ENCODE results near the gene DCLK1. TPM values are rescaled to one million over a fixed set of nuclear protein-coding genes. Genes with fewer than 3 reads are reported as not detected.

The DCLK1 gene
- total RNA-seq, 1 donor from 2014 or later = 6.4 TPM

GRCh38 chr13:35848336-35849255, 282.6 kb downstream of the DCLK1 start:
- H3K27me3 Mint-ChIP-seq (ENCODE audit: insufficient read depth, low read depth) = peaks cover 2% of the 10 kb centered on the region
- H3K79me2 ChIP-seq (ENCODE audit: low read depth) = no peaks in the 10 kb centered on the region
- H3K36me3 Mint-ChIP-seq = peaks cover 4% of the 10 kb centered on the region
- H3K9ac ChIP-seq = no peak overlapping the region
- TF ChIP-seq EZH2 (IDR thresholded peaks at IDR 0.05) = no peak
- no peak overlapping the region for H3K4me2 ChIP-seq
- H3K4me1 ChIP-seq = peaks cover 10% of the 10 kb centered on the region
- H3K4me1 Mint-ChIP-seq = peaks cover 36% of the 10 kb centered on the region
- H3K27me3 ChIP-seq = no peaks in the 10 kb centered on the region
- no peak overlapping the region for H2AFZ ChIP-seq (replicated peaks)
- no peaks in the 10 kb centered on the region for H3K36me3 ChIP-seq
- H4K20me1 ChIP-seq (ENCODE audit: low read depth) = no peaks in the 10 kb centered on the region
- no peaks in the 10 kb centered on the region for H3F3A ChIP-seq (ENCODE audit: low read depth)
- no peak overlapping the region for H3K4me3 ChIP-seq
- DNase-seq (ENCODE audit: low spot score) = no peak
- H3K9me3 Mint-ChIP-seq = peaks cover 2% of the 10 kb centered on the region
- no peak overlapping the region for H3K4me3 Mint-ChIP-seq
- H3K27ac Mint-ChIP-seq = no peak overlapping the region
- H3K27ac ChIP-seq = no peak overlapping the region
- H3K9me3 ChIP-seq (ENCODE audit: low read depth) = no peaks in the 10 kb centered on the region

GRCh38 chr13:35843272-35843671, 287.9 kb downstream of the DCLK1 start:
- H3K79me2 ChIP-seq (ENCODE audit: low read depth) = no peaks in the 10 kb centered on the region
- no peak for DNase-seq (ENCODE audit: low spot score)
- Mint-ChIP-seq H3K36me3 (peaks cover 6% of the 10 kb centered on the region), H3K4me3 (no peak overlapping the region), H3K9me3 (peaks cover 2% of the 10 kb centered on the region), H3K27ac (no peak overlapping the region), H3K27me3 (ENCODE audit: insufficient read depth, low read depth) (peaks cover 2% of the 10 kb centered on the region), H3K4me1 (peaks cover 17% of the 10 kb centered on the region)
- H3K4me3 ChIP-seq = no peak overlapping the region
- no peak overlapping the region for H3K4me2 ChIP-seq
- H3K27me3 ChIP-seq = no peaks in the 10 kb centered on the region
- no peaks in the 10 kb centered on the region for H3K36me3 ChIP-seq
- H2AFZ ChIP-seq (replicated peaks) = no peak overlapping the region
- H3K9ac ChIP-seq = no peak overlapping the region
- H3K9me3 ChIP-seq (ENCODE audit: low read depth) = no peaks in the 10 kb centered on the region
- no peak for TF ChIP-seq CTCF (IDR thresholded peaks at IDR 0.05)
- TF ChIP-seq EZH2phosphoT487 (IDR thresholded peaks at IDR 0.05) = no peak
- no peak for TF ChIP-seq EZH2 (IDR thresholded peaks at IDR 0.05)
- peaks cover 13% of the 10 kb centered on the region for H3K4me1 ChIP-seq
- H4K20me1 ChIP-seq (ENCODE audit: low read depth) = no peaks in the 10 kb centered on the region
- H3K27ac ChIP-seq = no peak overlapping the region
- no peaks in the 10 kb centered on the region for H3F3A ChIP-seq (ENCODE audit: low read depth)

DNA sequence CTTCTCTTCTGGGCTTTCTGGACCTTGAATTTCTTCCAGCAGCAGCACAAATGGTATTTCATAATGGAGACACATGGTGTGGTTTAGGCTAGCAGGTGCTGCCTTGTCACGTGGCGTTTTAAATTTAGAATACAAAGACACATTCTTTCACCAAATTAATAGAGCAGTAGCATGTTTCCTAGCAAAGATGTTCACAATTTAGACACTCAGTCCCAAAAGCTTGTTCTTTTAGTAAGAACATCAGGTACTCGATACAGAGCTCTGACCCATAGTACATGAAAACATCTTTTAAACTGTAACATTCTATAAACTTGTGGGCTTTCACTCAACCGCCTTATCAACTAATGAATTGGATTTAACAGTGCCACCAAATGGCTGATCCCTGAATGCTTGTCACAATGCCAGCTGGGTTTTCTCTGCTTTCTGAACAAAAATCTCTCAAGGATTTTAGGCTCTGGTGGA, 290.1 kb downstream of the DCLK1 start:
- H3K9me3 ChIP-seq (ENCODE audit: low read depth) = no peaks in the 10 kb centered on the region
- H3K27me3 ChIP-seq = no peaks in the 10 kb centered on the region
- no peak overlapping the region for H3K4me3 Mint-ChIP-seq
- no peak overlapping the region for H2AFZ ChIP-seq (replicated peaks)
- H3K4me2 ChIP-seq = no peak overlapping the region
- no peak for DNase-seq (ENCODE audit: low spot score)
- no peaks in the 10 kb centered on the region for H3F3A ChIP-seq (ENCODE audit: low read depth)
- no peak overlapping the region for H3K4me3 ChIP-seq
- H3K4me1 ChIP-seq = peaks cover 13% of the 10 kb centered on the region
- H3K27ac ChIP-seq = no peak overlapping the region
- peaks cover 2% of the 10 kb centered on the region for H3K27me3 Mint-ChIP-seq (ENCODE audit: insufficient read depth, low read depth)
- peaks cover 6% of the 10 kb centered on the region for H3K36me3 Mint-ChIP-seq
- peaks cover 17% of the 10 kb centered on the region for H3K4me1 Mint-ChIP-seq
- peaks cover 2% of the 10 kb centered on the region for H3K9me3 Mint-ChIP-seq
- no peaks in the 10 kb centered on the region for H3K36me3 ChIP-seq
- no peak overlapping the region for H3K27ac Mint-ChIP-seq
- TF ChIP-seq EZH2 (IDR thresholded peaks at IDR 0.05) = no peak
- TF ChIP-seq CTCF (IDR thresholded peaks at IDR 0.05) = no peak
- TF ChIP-seq EZH2phosphoT487 (IDR thresholded peaks at IDR 0.05) = no peak
- no peak overlapping the region for H3K9ac ChIP-seq
- H3K79me2 ChIP-seq (ENCODE audit: low read depth) = no peaks in the 10 kb centered on the region
- H4K20me1 ChIP-seq (ENCODE audit: low read depth) = no peaks in the 10 kb centered on the region

DNA sequence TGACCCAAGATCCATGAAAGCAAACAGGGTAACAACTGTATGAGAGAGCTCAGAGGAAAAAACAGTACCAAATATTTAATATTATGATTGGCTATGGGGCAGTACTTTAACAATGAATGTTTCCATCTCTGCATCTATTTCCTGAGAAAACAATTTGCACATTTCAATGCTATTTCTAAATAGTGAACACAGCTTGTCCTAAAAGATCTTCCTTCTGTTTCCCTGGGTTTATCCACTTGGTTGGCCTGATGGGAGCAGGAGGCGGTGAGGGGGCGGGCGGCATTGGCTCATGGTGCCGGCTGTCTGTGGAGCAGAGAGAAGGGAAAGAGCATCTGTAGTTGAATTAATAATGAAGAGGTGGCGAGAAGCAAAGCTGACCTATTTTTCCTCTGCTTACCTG, 291.4 kb downstream of the DCLK1 start:
- H3K4me2 ChIP-seq = no peak overlapping the region
- H3F3A ChIP-seq (ENCODE audit: low read depth) = no peaks in the 10 kb centered on the region
- Mint-ChIP-seq H3K27ac (no peak overlapping the region), H3K27me3 (ENCODE audit: insufficient read depth, low read depth) (peaks cover 2% of the 10 kb centered on the region), H3K9me3 (peaks cover 2% of the 10 kb centered on the region), H3K4me1 (peaks cover 21% of the 10 kb centered on the region), H3K4me3 (no peak overlapping the region), H3K36me3 (peaks cover 6% of the 10 kb centered on the region)
- H4K20me1 ChIP-seq (ENCODE audit: low read depth) = no peaks in the 10 kb centered on the region
- no peak for DNase-seq (ENCODE audit: low spot score)
- no peak overlapping the region for H3K9ac ChIP-seq
- peaks cover 13% of the 10 kb centered on the region for H3K4me1 ChIP-seq
- no peaks in the 10 kb centered on the region for H3K79me2 ChIP-seq (ENCODE audit: low read depth)
- H3K36me3 ChIP-seq = no peaks in the 10 kb centered on the region
- H3K27me3 ChIP-seq = no peaks in the 10 kb centered on the region
- H3K27ac ChIP-seq = no peak overlapping the region
- no peak overlapping the region for H3K4me3 ChIP-seq
- no peak overlapping the region for H2AFZ ChIP-seq (replicated peaks)
- TF ChIP-seq EZH2 (IDR thresholded peaks at IDR 0.05) (no peak), EZH2phosphoT487 (IDR thresholded peaks at IDR 0.05) (no peak), CTCF (IDR thresholded peaks at IDR 0.05) (no peak)
- H3K9me3 ChIP-seq (ENCODE audit: low read depth) = no peaks in the 10 kb centered on the region
